Smooth muscle cell of the pulmonary artery (primary cell): Measurements from ENCODE around the gene TNFAIP8. TPM values are rescaled to one million over a fixed set of nuclear protein-coding genes. Genes with fewer than 3 reads are reported as not detected.

Experiments used
- total RNA-seq: library from RNA; depleted of rRNA; stranded (reverse); fragments of >200 nt; gene quantifications from 2 replicates; pipeline ENCODE4 v1.2.3, GENCODE V29; 2014

The TNFAIP8 gene
- total RNA-seq, result 35.5 and 36.4 TPM in 2 replicates

GRCh38 chr5:119355685-119356611 lies at the start of gene TNFAIP8:
Gene TNFAIP8 (plus strand): TSS chr5:119356019. CDS start chr5:119356091, 72 bp downstream.

Other genes starting within 250 kb of the TNFAIP8 start
- 182 and 192 TPM in 2 replicates for gene HSD17B4, start 96.5 kb downstream of the TNFAIP8 start, total RNA-seq